ENCODE results near the gene MICB.
"Not testable (repeated sequence)": the region's sequence is repeated elsewhere in the genome, so short reads cannot be mapped to it uniquely, and the experiment has no call there.

The MICB gene

GRCh38 chr6:31483392-31483791 lies 14.6 kb upstream of the MICB start:
- no peaks in the 10 kb centered on the region for H3K36me3 ChIP-seq
- H3K27me3 ChIP-seq = no peaks in the 10 kb centered on the region
- TF ChIP-seq CTCF (IDR thresholded peaks at IDR 0.05) = no peak
- no peak overlapping the region for H3K4me3 ChIP-seq (ENCODE audit: low read depth in 1 of 2, low read length in 1 of 2)
- no peaks in the 10 kb centered on the region for H3K9me3 ChIP-seq
- H3K27ac ChIP-seq = no peak overlapping the region
- no peaks in the 10 kb centered on the region for H3K4me1 ChIP-seq (ENCODE audit: control insufficient read depth in 1 of 2, insufficient read depth in 1 of 2, low read depth in 1 of 2, low read length in 1 of 2)

GRCh38 chr6:31485055-31485454 lies 12.9 kb upstream of the MICB start:
- no peak overlapping the region for H3K4me3 ChIP-seq (ENCODE audit: low read depth in 1 of 2, low read length in 1 of 2)
- no peaks in the 10 kb centered on the region for H3K36me3 ChIP-seq
- no peaks in the 10 kb centered on the region for H3K4me1 ChIP-seq (ENCODE audit: control insufficient read depth in 1 of 2, insufficient read depth in 1 of 2, low read depth in 1 of 2, low read length in 1 of 2)
- no peak for TF ChIP-seq CTCF (IDR thresholded peaks at IDR 0.05)
- no peaks in the 10 kb centered on the region for H3K9me3 ChIP-seq
- no peak overlapping the region for H3K27ac ChIP-seq
- H3K27me3 ChIP-seq = no peaks in the 10 kb centered on the region

GRCh38 chr6:31486065-31486837 lies 11.7 kb upstream of the MICB start:
- H3K36me3 ChIP-seq; H3K27ac ChIP-seq; H3K4me3 ChIP-seq (ENCODE audit: low read depth in 1 of 2, low read length in 1 of 2); H3K9me3 ChIP-seq; H3K27me3 ChIP-seq; H3K4me1 ChIP-seq (ENCODE audit: control insufficient read depth in 1 of 2, insufficient read depth in 1 of 2, low read depth in 1 of 2, low read length in 1 of 2): not testable (repeated sequence)

GRCh38 chr6:31487674-31488073 lies 10.3 kb upstream of the MICB start:
- H3K27me3 ChIP-seq; H3K36me3 ChIP-seq; H3K9me3 ChIP-seq; H3K4me3 ChIP-seq (ENCODE audit: low read depth in 1 of 2, low read length in 1 of 2); H3K27ac ChIP-seq: not testable (repeated sequence)
- H3K4me1 ChIP-seq (ENCODE audit: control insufficient read depth in 1 of 2, insufficient read depth in 1 of 2, low read depth in 1 of 2, low read length in 1 of 2) = peaks cover 8 to 11% of the 10 kb centered on the region in 2 experiments

- peaks cover 17 to 22% of the 10 kb centered on the region in 2 experiments for H3K4me1 ChIP-seq (ENCODE audit: control insufficient read depth in 1 of 2, insufficient read depth in 1 of 2, low read depth in 1 of 2, low read length in 1 of 2)
- no peak for TF ChIP-seq CTCF (IDR thresholded peaks at IDR 0.05)
- H3K4me3 ChIP-seq (ENCODE audit: low read depth in 1 of 2, low read length in 1 of 2) = no peak overlapping the region
- no peaks in the 10 kb centered on the region for H3K27me3 ChIP-seq
- H3K27ac ChIP-seq = no peak overlapping the region
- no peaks in the 10 kb centered on the region for H3K36me3 ChIP-seq
- no peaks in the 10 kb centered on the region for H3K9me3 ChIP-seq
These were observed 8.9 kb upstream of the MICB start for GRCh38 chr6:31489086-31489485.

- no peak for TF ChIP-seq CTCF (IDR thresholded peaks at IDR 0.05)
- Histone ChIP-seq H3K4me1 (ENCODE audit: control insufficient read depth in 1 of 2, insufficient read depth in 1 of 2, low read depth in 1 of 2, low read length in 1 of 2) (peaks cover 24 to 25% of the 10 kb centered on the region in 2 experiments), H3K4me3 (ENCODE audit: low read depth in 1 of 2, low read length in 1 of 2) (no peak overlapping the region), H3K27me3 (no peaks in the 10 kb centered on the region), H3K9me3 (no peaks in the 10 kb centered on the region), H3K27ac (no peak overlapping the region), H3K36me3 (no peaks in the 10 kb centered on the region)
These were observed 7.7 kb upstream of the MICB start for GRCh38 chr6:31490115-31490873.

- peak overlapping the region; percentile 88 for H3K27ac ChIP-seq
- H3K4me1 ChIP-seq (ENCODE audit: control insufficient read depth in 1 of 2, insufficient read depth in 1 of 2, low read depth in 1 of 2, low read length in 1 of 2) = peaks cover 48 to 49% of the 10 kb centered on the region in 2 experiments
- not testable (repeated sequence) for H3K9me3 ChIP-seq, H3K36me3 ChIP-seq, H3K27me3 ChIP-seq
- H3K4me3 ChIP-seq (ENCODE audit: low read depth in 1 of 2, low read length in 1 of 2) = peak overlapping the region; percentile 77 to 89
These were observed 4.4 kb upstream of the MICB start for GRCh38 chr6:31493550-31493874.
